Measurements from ENCODE around the gene CYP2B6.
"Not testable (repeated sequence)": the region's sequence is repeated elsewhere in the genome, so short reads cannot be mapped to it uniquely, and the experiment has no call there.

CYP2B6 gene

DNA sequence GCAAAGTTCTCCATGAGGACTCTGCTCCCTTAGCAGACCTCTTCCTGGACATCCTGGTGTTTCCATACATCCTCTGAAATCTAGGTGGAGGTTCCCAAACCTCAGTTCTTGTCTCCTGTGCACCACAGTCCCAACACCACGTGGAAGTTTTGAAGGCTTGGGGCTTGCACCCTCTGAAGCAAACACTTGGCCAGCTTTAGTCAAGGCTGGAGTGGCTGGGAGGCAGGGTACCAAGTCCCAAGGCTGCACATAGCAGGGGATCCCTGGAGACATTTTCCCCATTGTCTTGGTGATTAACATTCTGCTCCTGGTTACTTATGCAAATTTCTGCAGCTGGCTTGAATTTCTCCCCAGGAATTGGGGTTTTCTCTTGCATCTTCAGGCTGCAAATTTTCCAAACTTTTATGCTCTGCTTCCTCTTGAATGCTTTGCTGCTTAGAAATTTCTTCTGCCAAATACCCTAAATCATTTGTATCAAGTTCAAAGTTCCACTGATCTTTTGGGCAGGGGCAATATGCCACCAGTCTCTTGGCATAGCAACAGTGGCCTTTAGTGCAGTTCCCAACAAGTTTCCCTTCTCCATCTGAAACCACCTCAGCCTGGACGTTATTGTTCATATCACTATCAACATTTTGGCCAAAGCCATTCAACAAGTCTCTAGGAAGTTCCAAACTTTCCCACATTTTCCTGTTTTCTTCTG is 10.2 kb upstream of the CYP2B6 start:
- not testable (repeated sequence) for DNase-seq (ENCODE audit: low read depth)

DNA sequence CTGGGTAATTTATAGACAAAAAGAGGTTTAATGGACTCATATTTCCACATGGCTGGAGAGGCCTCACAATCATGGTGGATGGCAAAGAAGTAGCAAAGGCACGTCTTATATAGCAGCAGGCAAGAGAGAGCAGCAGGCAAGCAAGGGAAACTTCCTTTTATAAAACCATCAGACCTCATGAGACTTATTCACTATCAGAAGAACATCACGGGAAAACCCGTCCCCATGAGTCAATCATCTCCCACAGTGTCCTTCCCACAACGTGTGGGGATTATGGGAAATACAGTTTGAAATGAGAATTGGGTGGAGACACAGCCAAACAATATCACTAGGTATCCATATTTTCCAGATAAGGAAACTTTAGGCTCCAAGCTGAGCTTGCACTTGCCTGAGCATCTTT is 9.5 kb upstream of the CYP2B6 start:
- DNase-seq (ENCODE audit: low read depth), result no peak

DNA sequence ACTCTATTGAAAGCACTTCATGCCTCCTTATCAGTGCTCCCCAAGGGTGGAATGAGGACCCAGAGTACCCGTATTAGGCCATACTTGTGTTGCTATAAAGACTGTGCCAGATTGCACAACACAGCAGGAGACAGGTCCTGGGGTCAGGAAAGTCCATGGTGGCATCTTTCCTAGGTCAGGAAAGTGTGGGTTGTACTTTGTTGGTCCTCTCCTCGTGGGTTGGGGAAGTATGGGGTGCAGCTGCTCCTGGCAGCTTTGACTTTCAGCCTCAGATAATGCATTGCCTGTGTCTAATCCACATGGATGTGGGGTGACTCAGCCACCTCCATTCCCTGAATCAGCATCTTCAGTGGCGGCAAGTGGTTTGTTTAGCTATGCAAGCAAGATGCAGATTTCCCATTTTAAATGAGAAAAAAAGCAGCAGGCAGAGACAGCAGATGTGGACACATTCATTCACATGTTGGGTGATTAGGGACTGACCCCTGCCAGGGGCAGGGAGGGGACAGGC is 8.4 kb upstream of the CYP2B6 start:
- no peak for DNase-seq (ENCODE audit: low read depth)

DNA sequence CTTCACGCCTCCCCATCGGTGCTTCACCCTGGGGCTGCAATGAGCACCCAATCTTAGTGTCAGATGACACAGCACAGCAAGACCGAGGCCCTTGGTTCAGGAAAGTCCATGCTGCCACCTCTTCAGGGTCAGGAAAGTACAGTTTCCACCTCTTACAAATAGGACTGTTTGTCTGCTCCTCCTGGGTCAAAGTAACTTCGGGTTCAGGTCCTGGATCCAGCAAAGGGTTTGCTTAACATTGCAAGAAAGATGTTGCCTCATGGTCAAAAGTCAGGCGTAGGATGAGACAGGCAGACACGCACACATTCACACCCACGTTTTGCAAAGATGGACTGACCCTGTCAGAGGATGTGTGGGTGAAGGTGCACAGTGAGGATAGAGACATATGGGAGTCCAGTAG is 1.6 kb upstream of the CYP2B6 start:
- no peak for DNase-seq (ENCODE audit: low read depth)

DNA sequence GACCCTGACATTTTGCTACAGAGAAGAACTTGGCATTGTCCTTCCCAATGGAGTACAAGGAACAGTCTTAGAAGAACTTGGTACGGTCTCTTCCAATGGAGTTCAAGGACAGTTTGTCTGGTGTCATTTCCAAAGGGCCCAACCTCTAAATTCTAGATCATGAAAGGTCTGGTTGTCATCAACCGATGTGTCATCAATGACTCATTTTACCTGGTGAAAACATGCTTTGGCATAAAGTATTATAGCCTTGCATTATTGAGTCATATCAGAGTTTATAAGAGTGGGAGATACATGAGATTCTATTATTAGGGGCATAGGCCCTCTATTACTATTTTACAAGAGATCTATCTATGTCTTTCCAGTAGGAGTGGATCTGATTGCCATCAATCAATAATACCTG is 4.3 kb downstream of the CYP2B6 start:
- no peak for DNase-seq (ENCODE audit: low read depth)

DNA sequence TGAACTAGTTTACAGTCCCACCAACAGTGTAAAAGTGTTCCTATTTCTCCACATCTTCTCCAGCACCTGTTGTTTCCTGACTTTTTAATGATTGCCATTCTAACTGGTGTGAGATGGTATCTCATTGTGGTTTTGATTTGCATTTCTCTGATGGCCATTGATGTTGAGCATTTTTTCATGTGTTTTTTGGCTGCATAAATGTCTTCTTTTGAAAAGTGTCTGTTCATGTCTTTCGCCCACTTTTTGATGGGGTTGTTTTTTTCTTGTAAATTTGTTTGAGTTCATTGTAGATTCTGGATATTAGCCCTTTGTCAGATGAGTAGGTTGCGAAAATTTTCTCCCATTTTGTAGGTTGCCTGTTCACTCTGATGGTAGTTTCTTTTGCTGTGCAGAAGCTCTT is 7.9 kb downstream of the CYP2B6 start:
- DNase-seq (ENCODE audit: low read depth), result not testable (repeated sequence)

DNA sequence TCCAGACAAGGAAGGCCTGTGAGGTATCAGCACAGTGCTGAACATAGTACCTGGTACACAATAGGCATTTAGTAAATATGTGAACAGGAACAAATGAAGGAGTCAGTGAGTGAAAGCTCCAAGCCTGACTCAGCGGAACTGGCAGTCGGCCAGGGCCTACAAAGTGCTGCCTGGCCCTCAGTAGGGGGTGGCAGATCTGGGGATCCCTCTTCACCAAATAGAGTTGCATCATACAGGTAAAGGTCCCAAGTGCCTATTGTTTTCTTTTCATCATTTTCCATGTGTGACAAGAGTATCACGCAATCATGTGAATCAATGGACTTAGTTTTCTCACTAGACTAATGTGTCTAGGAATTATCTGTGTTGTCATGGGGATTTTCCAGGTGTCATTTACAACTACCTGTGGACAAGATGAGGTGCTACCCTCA is 9.2 kb downstream of the CYP2B6 start:
- no peak for DNase-seq (ENCODE audit: low read depth)

DNA sequence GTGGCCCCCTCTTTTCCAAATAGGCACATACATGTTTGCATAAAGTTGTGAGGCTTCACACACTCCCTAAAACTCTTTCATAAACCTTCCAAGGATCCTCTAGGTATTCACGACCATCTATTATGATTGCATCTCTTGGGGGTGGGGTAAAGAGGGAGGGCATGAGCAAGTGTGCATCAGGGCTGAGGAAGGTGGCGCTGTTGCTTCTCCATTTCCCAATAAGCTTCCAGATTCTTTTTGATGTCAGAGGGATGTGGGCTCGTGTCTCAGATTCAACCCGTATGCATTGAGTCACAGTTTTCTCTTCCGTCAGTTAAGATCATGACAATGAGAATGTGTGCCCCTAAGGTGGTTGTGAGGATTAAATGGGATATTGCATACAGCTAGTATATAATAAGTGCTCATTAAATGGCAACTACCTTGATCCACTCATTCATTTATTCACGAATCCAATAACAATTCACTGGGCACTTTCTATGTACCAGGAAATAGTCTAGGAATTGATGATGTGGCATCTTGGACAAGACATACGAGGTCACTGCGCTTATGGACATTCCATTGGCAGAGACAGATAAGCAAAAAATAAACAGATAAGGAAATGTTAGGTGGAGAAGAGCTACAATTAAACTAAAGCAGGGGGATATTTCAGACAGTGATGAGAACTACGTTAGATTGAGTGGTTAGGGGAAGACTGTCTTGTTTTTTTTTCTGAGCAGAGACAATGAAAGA is 10.3 kb downstream of the CYP2B6 start:
- DNase-seq (ENCODE audit: low read depth), result no peak

DNA sequence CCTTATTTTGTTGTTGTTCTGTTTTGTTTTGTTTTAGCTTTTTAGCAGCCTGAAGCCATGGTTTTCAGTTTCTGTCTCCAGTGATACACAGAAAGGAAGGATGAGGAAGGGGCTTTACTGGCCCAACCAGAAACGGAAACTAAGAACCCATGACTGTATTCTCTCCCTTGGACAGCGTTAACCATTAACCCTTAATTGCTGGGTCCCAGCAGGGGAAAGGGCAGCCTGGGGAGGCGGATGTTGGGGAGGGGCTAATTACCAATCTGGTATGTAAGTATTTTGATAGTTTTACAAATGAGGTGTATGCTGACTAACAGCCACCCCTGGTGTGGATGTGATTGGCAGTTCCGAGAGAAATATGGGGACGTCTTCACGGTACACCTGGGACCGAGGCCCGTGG is 12.6 kb downstream of the CYP2B6 start:
- not testable (repeated sequence) for DNase-seq (ENCODE audit: low read depth)

DNA sequence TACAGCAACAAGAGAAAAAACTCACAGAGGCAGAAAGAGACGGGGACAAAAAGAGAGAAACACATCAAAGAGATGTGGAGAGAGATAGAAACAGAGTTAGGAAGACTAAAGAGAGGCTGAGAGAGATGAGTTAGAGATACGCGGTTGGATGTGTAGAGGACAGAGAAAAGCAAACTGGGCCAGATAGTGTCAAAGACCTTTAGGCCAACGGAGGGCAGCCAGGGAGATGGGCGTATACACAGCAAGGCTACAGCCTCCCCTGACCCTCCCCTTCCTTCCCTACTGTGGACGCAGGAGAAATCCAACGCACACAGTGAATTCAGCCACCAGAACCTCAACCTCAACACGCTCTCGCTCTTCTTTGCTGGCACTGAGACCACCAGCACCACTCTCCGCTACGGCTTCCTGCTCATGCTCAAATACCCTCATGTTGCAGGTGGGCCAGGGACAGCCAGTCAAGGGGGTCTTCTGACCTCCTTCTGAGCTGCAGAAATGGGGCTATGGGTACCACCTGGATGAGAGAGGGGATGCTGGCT is 18.7 kb downstream of the CYP2B6 start:
- DNase-seq (ENCODE audit: low read depth), result no peak

DNA sequence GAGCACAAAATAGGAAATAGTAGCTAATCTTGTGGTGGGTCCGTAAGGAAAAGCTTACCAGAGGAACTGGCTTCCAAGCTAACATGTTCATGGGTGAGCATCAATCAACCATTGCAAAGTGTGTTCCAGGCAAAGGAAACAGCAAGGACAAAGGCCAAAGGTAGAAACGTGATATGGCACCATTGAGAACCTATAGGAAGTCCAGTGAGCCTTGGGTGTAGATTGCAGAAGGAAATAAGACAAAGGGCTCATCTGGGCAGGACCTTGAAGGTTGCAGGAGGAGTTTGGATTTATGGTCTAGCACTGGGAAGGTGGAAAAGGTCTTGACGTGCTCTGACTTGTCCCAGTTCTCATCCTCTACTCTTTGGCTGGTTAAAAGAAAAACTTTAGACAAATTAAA is 22.3 kb downstream of the CYP2B6 start:
- DNase-seq (ENCODE audit: low read depth), result no peak

DNA sequence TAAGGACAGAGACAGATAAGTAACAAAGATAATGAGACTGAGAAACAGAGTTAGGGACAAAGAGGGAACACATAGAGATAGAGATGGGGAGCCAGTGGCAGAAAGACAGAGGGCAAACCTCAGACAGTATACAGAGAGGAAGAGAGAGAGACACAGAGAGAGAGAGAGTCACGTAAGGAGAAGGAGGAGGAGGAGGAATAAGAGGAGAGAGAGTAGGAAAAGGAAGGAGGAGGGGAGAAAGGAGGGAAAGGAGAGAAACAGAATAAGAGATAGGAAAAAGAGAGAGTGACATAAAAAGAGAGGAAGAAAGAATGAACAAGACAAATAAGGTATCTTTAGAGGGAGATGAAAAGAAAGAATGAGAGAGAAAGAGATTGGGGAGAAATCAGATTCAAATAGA is 23.6 kb downstream of the CYP2B6 start:
- no peak for DNase-seq (ENCODE audit: low read depth)

DNA sequence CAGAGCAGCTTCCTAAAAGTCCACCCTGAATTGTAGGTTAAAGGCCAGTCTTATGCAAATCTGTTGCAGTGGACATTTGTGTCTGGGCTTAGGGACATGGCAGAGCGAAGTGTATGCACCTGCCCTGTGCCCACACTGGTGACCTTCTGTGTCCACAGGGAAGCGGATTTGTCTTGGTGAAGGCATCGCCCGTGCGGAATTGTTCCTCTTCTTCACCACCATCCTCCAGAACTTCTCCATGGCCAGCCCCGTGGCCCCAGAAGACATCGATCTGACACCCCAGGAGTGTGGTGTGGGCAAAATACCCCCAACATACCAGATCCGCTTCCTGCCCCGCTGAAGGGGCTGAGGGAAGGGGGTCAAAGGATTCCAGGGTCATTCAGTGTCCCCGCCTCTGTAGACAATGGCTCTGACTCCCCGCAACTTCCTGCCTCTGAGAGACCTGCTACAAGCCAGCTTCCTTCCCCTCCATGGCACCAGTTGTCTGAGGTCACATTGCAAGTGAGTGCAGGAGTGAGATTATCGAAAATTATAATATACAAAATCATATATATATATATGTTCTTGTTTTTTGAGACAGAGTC is 25.5 kb downstream of the CYP2B6 start:
- DNase-seq (ENCODE audit: low read depth), result no peak

DNA sequence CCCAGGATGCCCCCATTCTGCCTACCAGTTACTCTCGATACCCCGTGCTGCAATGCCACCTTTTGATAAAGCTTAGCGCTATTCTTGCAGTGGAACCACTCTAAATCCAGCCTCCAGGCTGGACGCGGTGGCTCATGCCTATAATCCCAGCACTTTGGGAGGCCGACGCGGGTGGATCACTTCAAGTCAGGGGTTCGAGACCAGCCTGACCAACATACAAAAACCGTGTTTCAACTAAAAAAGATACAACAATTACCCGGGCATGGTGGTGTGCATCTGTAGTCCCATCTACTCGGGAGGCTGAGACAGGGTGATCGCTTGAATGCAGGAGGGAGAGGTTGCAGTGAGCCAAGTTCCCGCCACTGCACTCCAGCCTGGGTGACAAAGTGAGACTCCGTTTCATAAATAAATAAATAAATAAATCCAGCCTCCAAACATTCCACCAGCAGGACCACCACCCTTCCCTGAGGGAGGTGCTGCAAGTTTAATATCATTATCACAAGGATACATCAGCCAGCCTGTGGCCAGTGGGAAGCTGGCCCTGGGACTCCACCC is 27.7 kb downstream of the CYP2B6 start:
- no peak for DNase-seq (ENCODE audit: low read depth)

DNA sequence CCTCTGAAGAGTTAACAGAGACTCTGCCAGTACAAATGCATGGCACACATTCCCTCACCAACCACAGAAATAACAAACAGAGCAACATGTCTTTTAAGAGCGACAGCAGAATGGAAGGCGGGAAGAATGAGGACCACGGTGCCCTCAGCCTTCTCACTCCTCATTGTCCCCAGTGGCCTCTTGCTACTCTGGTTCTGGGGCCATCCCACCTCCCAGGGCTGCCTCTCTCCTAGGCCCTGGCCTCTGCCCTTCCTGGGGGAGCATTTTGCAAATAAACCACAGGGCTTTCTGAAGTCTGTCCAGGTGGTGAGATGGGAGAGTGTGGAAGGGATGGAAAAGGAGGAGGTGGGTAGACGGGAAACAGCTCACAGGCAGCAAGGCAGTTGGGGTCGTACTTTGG is 28.3 kb downstream of the CYP2B6 start:
- no peak for DNase-seq (ENCODE audit: low read depth)

DNA sequence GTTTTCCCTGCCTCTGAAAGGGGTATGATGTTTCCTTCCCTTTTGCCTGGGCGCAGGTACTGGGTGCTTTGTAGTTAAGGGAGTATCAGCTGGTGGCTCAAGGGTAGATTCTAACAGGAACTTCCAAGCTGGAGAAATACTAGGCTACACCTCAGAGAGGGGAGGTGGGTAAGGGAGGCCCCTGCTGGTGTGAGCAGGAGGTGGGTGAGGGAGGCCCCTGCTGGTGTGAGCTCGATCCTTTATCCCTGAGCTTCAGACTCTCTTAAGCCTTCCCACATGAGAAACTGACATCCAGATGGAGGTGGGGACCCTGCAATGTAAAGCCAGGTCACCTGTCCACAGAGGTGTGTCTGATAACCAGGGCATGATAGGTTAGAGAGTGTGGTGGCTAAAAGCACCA is 32.1 kb downstream of the CYP2B6 start:
- DNase-seq (ENCODE audit: low read depth), result no peak

DNA sequence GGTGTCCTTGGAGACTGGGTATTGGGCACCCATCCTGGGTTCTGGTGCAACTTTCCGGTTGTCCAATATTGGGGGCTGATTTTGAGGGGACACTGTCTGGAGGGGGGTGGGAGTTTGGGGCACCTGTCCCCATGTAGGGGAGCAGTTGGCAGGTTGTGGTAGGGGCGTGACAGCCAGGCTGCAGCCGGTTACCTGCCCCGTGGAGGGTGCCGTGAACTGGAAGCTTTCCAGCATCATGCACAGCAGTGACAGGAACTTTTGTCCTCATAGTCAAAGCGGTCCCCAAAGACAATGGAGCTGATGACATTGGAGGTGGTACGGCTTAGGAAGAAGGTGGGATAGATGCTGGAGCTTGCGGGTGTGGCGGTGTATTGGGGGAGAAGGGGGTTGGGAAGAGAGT is 34.3 kb downstream of the CYP2B6 start:
- DNase-seq (ENCODE audit: low read depth), result no peak

DNA sequence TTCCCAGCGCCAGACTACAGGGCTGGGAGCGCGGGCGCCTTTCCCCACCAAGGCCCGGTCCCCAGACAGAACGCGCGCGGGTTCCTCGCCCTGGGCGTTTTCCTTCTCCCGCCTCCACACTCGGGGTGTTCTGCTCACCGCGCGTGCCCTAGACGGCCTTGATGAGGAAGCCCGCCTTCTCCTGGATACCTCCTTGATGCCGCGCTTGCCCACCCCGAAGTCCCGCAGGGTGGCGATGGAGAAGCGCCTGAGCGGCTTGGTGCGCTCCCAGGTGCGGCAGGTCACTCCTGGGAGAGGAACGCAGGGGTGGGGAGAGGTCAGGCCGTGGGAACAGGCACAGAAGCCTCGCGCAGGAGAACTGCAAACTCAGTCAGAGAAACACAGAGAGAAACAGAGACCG is 34.8 kb downstream of the CYP2B6 start:
- no peak for DNase-seq (ENCODE audit: low read depth)

DNA sequence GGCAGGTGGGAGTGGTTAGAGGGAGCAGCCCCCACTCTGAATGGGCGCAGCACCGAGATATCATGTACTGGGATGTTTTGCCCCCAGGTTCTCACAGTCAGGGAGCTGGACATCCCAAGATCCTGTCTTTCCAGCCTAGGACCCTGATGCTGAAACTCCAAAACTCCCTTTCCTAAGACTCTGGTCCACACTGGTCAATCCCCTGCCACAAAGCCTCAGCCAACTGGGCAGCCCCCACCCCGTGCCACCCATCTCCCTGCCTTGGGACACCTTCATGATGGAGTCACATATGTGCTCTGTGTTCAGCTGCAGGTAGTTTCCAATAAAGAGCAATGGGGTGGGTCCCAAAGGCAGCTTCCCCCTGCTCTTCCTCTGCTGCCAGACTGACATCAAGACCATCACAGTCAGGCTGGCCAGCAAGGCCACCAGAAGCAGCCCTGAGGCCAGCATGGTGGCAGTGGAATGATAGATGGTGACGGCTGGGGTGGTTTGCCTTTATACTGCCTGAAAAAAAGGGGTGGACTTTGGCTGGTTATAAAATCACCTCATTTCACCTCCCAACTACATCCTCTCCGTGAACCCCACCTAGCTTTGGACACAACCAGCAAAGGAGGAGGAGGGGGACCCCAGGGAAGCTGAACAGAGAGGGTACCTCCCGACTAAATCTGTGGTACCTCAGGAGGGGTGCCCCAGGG is 36.3 kb downstream of the CYP2B6 start:
- no peak for DNase-seq (ENCODE audit: low read depth)

DNA sequence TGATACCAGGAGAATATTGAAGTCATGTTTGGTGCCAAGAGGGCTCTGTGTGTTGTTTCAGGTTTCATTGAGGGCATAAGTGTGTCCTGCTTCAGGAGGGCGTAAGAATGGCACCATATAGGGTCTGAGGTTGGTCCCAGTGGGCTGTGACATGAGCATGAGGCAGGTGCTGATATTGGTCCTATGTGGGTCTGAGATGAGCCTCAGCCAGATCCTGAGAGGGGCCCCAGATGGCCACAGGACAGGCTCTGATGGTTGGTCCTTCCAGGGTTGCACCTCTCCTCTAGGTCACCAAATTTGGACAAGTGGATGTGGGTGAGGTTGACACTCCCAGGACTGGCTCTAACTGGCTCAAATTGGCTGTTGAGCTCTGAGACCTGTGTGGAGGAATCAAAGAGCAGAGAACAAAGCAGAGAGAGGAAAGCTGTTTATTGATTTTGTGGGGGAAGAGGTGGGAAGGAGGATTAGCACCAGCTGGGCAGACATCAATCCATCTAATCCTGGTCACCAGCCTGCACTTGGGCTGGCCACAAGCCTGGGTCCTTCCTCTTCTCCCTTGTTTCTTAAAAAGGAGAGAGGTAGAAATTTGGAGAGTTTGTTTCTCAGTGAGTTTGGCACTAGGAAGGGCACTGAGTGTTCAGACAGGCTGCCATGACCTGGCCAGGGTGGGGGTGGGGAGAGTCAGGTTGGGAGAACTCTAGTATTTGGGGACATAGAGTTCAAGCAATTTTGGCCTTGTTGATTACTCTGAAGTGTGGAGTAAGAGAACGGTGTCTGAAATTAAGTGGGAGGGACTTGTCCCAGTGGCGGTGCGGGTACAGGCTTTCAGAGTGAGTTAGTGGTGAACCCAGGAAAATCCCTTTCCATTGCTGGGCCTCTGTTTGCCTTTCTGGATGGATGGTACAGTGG is 38.7 kb downstream of the CYP2B6 start:
- no peak for DNase-seq (ENCODE audit: low read depth)

DNA sequence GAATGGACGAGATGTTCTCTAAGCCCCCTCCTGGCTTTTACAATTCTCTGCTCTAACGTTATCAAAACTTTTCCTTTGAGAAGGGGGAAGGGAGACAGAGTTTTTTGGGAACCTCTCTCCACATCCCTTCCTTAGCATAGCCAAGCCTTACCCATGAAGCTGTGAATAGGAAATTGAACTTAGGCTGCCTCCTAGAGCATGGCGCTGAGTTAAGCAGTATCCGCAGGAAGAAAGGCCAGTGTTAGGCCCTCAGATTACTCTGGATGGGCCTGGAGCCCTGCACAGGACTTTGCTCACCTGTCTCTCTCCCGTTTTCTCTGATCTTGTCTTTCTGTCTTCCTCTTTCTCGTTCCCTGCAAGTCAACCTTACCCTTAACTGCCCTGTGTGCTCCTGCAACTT is 39.6 kb downstream of the CYP2B6 start:
- DNase-seq (ENCODE audit: low read depth), result no peak
